ENCODE data around the gene ADPRM.

The ADPRM gene

GRCh38 chr17:10745231-10745630, 47.8 kb downstream of the ADPRM start:
- no peak for DNase-seq (ENCODE audit: low read depth)
- no peak overlapping the region for H3K4me3 ChIP-seq (ENCODE audit: low read depth, low read length)
- no peak for TF ChIP-seq CTCF (IDR thresholded peaks at IDR 0.05; ENCODE audit: control insufficient read depth, extremely low read depth, insufficient read depth)

- TF ChIP-seq CTCF (IDR thresholded peaks at IDR 0.05; ENCODE audit: control insufficient read depth, extremely low read depth, insufficient read depth): no peak
- H3K4me3 ChIP-seq (ENCODE audit: low read depth, low read length): no peak overlapping the region
- no peak for DNase-seq (ENCODE audit: low read depth)
Measured at GRCh38 chr17:10748531-10749181, 51.3 kb downstream of the ADPRM start.

GRCh38 chr17:10750210-10750609, 52.8 kb downstream of the ADPRM start:
- no peak for TF ChIP-seq CTCF (IDR thresholded peaks at IDR 0.05; ENCODE audit: control insufficient read depth, extremely low read depth, insufficient read depth)
- no peak for DNase-seq (ENCODE audit: low read depth)
- H3K4me3 ChIP-seq (ENCODE audit: low read depth, low read length): no peak overlapping the region

GRCh38 chr17:10751563-10751962, 54.2 kb downstream of the ADPRM start:
- H3K4me3 ChIP-seq (ENCODE audit: low read depth, low read length): no peak overlapping the region
- no peak for DNase-seq (ENCODE audit: low read depth)
- no peak for TF ChIP-seq CTCF (IDR thresholded peaks at IDR 0.05; ENCODE audit: control insufficient read depth, extremely low read depth, insufficient read depth)

GRCh38 chr17:10752696-10753095, 55.3 kb downstream of the ADPRM start:
- TF ChIP-seq CTCF (IDR thresholded peaks at IDR 0.05; ENCODE audit: control insufficient read depth, extremely low read depth, insufficient read depth): no peak
- H3K4me3 ChIP-seq (ENCODE audit: low read depth, low read length): no peak overlapping the region
- DNase-seq (ENCODE audit: low read depth): no peak

GRCh38 chr17:10754109-10754508, 56.7 kb downstream of the ADPRM start:
- H3K4me3 ChIP-seq (ENCODE audit: low read depth, low read length): no peak overlapping the region
- DNase-seq (ENCODE audit: low read depth): no peak
- TF ChIP-seq CTCF (IDR thresholded peaks at IDR 0.05; ENCODE audit: control insufficient read depth, extremely low read depth, insufficient read depth): peak; percentile 5; the same call in 1 of the 2 replicates

Data from LNCaP clone FGC (cell line).